ENCODE measurements around the gene NTMT1. TPM values are rescaled to one million over a fixed set of nuclear protein-coding genes. Genes with fewer than 3 reads are reported as not detected.

Gene NTMT1
- total and polyA plus RNA-seq, 9 of the 15 experiments (the other 6 are each of a cell fraction or from before 2014, with no cell fraction given) = 42.1 to 116 (median 74.7) TPM

DNA sequence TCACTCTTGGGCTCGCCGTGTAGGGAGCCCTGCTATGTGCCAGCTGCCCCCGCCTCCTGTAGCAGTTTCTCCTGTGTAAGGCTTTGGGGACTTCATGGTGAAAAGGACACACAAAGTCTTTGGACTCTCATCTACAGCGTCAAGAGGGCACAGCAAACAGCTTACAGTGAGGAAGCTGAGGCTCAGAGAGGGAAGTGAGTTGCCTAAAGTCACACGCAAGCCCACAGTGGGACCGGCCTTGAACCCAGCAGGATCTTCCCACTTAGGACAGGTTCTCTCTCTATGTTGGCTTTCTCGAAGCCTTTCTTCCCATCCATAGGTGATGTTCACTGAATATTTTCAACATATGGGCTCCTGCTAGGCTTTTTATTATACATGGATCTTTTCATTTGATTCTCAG, 29.7 kb downstream of the NTMT1 start (continued):
- TF ChIP-seq, protein P1, sequence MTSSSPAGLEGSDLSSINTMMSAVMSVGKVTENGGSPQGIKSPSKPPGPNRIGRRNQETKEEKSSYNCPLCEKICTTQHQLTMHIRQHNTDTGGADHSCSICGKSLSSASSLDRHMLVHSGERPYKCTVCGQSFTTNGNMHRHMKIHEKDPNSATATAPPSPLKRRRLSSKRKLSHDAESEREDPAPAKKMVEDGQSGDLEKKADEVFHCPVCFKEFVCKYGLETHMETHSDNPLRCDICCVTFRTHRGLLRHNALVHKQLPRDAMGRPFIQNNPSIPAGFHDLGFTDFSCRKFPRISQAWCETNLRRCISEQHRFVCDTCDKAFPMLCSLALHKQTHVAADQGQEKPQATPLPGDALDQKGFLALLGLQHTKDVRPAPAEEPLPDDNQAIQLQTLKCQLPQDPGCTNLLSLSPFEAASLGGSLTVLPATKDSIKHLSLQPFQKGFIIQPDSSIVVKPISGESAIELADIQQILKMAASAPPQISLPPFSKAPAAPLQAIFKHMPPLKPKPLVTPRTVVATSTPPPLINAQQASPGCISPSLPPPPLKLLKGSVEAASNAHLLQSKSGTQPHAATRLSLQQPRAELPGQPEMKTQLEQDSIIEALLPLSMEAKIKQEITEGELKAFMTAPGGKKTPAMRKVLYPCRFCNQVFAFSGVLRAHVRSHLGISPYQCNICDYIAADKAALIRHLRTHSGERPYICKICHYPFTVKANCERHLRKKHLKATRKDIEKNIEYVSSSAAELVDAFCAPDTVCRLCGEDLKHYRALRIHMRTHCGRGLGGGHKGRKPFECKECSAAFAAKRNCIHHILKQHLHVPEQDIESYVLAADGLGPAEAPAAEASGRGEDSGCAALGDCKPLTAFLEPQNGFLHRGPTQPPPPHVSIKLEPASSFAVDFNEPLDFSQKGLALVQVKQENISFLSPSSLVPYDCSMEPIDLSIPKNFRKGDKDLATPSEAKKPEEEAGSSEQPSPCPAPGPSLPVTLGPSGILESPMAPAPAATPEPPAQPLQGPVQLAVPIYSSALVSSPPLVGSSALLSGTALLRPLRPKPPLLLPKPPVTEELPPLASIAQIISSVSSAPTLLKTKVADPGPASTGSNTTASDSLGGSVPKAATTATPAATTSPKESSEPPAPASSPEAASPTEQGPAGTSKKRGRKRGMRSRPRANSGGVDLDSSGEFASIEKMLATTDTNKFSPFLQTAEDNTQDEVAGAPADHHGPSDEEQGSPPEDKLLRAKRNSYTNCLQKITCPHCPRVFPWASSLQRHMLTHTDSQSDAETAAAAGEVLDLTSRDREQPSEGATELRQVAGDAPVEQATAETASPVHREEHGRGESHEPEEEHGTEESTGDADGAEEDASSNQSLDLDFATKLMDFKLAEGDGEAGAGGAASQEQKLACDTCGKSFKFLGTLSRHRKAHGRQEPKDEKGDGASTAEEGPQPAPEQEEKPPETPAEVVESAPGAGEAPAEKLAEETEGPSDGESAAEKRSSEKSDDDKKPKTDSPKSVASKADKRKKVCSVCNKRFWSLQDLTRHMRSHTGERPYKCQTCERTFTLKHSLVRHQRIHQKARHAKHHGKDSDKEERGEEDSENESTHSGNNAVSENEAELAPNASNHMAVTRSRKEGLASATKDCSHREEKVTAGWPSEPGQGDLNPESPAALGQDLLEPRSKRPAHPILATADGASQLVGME (CRISPR knock-in tag; IDR thresholded peaks at IDR 0.05) = no peak
- no peak for TF ChIP-seq SAP30 (IDR thresholded peaks at IDR 0.05; ENCODE audit: borderline replicate concordance, insufficient read depth, low read depth, low read length, poor library complexity, severe bottlenecking)

DNA sequence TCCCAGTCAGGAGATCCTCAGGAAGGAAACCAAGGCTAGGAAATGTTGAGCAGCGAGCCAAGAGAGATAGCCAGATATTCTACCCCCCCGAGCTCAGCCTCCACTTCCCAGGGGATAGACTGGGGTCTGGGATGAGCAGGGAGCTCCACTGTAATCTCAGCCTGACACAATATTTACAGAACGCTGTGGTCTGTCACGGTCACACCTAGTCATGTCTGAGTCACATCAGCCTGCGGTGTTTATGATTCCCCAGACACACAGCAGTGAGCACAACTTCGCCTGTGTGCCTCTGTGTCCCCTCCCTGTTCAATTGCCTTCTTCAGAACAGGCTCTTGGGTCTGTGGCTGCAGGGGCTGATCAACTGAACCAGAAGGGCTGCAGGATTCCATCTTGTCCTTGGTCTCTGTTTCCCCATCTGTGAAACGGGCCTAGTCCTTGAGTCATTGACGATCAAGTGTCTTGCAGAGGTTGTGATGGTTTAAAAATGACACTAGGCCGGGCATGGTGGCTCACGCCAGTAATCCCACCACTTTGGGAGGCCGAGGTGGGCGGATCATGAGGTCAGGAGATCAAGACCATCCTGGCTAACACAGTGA, 30.9 kb downstream of the NTMT1 start:
- H3K27ac ChIP-seq (ENCODE audit: extremely low read depth, low read depth, low read length) = no peak overlapping the region
- no peak overlapping the region for H2AFZ ChIP-seq (ENCODE audit: low read depth, low read length)
- H3K4me1 ChIP-seq (replicated peaks in 1 of 2; ENCODE audit: control insufficient read depth in 2 of 2, insufficient read depth in 2 of 2, low read length in 2 of 2) = peaks cover 0 to 3% of the 10 kb centered on the region in 2 experiments; a peak in 2 of 5 replicates
- no peaks in the 10 kb centered on the region for H3K36me3 ChIP-seq (ENCODE audit: control insufficient read depth, insufficient read depth, low read length)
- in situ Hi-C loops (cut with MboI) = loop anchor here (25.0 kb wide), 1 partner anchor 680 kb away; no protein-coding TSS in a partner anchor
- H3K9me1 ChIP-seq (ENCODE audit: control insufficient read depth, insufficient read depth, low read length) = no peaks in the 10 kb centered on the region
- H3K27me3 ChIP-seq (ENCODE audit: control insufficient read depth in 2 of 2, insufficient read depth in 2 of 2, low read length in 2 of 2) = peaks cover 30 to 31% of the 10 kb centered on the region in 2 experiments; a peak in 4 of 5 replicates
- ChIA-PET CTCF (ENCODE audit: low intra/inter-chr PET ratio) (no interaction called here), POLR2A (interaction anchor here (0.6 to 1.1 kb wide), 7 partner anchors 13 to 1497 kb away, joined by 3 to 4 read pairs (median 3); partner anchors contain the start of gene BBLN)
- intact Hi-C loops (cut with micrococcal nuclease) = no loop called here
- ATAC-seq = peak; percentile 58
- H4K20me1 ChIP-seq (replicated peaks; ENCODE audit: control insufficient read depth, insufficient read depth, low read length) = no peaks in the 10 kb centered on the region; the same call in 1 of the 2 replicates
- 2% methylated on average over 12 of the region's 12 CpGs for WGBS (ENCODE audit: insufficient coverage, low coverage, missing lambda C conversion rate)
- BruUV-seq (replicated peaks) = no TSS peak
- no peaks in the 10 kb centered on the region for H3K9me3 ChIP-seq (replicated peaks; ENCODE audit: control insufficient read depth, insufficient read depth, low read depth, low read length)
- H3K79me2 ChIP-seq (ENCODE audit: control insufficient read depth, insufficient read depth, low read length) = no peaks in the 10 kb centered on the region
- no peak for DNase-seq (ENCODE audit: extremely low read depth in 1 of 4, low spot score in 3 of 4)
- no peak overlapping the region for H3K9ac ChIP-seq (ENCODE audit: insufficient read depth in 1 of 2, low read depth in 2 of 2, low read length in 2 of 2)
- no peak overlapping the region for H3K4me2 ChIP-seq (ENCODE audit: insufficient read depth, low read length)
- FAIRE-seq = peak; percentile 84
- no peak overlapping the region for H3K4me3 ChIP-seq
- TF ChIP-seq JUN (IDR thresholded peaks at IDR 0.05; ENCODE audit: borderline replicate concordance, low read depth, low read length) = peak; percentile 79; the same call in 1 of the 2 replicates
- TF ChIP-seq JUN (CRISPR knock-in tag; IDR thresholded peaks at IDR 0.05; ENCODE audit: borderline replicate concordance) = no peak
- no peak for TF ChIP-seq SNRNP70 (optimal IDR thresholded peaks at IDR 0.05; ENCODE audit: low read depth, low read length)
- peak; percentile 17 for TF ChIP-seq ZFP36 (IDR thresholded peaks at IDR 0.05; ENCODE audit: low read depth, low read length, partially characterized antibody)
- peak; percentile 65; the same call in 1 of the 2 replicates for TF ChIP-seq TCF3 (CRISPR knock-in tag; IDR thresholded peaks at IDR 0.05)
- TF ChIP-seq SMARCA5 (IDR thresholded peaks at IDR 0.05) = peak; percentile 25; the same call in 1 of the 2 replicates
- TF ChIP-seq VEZF1 (CRISPR knock-in tag; IDR thresholded peaks at IDR 0.05) = peak; percentile 35; the same call in 1 of the 2 replicates
- TF ChIP-seq SMARCA4 (IDR thresholded peaks at IDR 0.05) = peak; percentile 75
- TF ChIP-seq SMARCC2 (IDR thresholded peaks at IDR 0.05; ENCODE audit: low read depth) = 0 out of 2 replicates have a peak, but pooled peaks have one; percentile 47
- TF ChIP-seq DPF2 (IDR thresholded peaks at IDR 0.05) = peak; percentile 59
- peak in 1 of 2 experiments; percentile 46; a peak in 1 of 4 replicates for TF ChIP-seq FOXK2 (conservative IDR thresholded peaks at IDR 0.05 in 1 of 2, IDR thresholded peaks at IDR 0.05 in 1 of 2; ENCODE audit: low read depth in 2 of 2)
- peak; percentile 50 for TF ChIP-seq TAL1 (IDR thresholded peaks at IDR 0.05)

All from K562 (cell line).